Measurements from ENCODE around the gene SIRT4.
"Not testable (repeated sequence)": the region's sequence is repeated elsewhere in the genome, so short reads cannot be mapped to it uniquely, and the experiment has no call there.

Gene SIRT4, protein sequence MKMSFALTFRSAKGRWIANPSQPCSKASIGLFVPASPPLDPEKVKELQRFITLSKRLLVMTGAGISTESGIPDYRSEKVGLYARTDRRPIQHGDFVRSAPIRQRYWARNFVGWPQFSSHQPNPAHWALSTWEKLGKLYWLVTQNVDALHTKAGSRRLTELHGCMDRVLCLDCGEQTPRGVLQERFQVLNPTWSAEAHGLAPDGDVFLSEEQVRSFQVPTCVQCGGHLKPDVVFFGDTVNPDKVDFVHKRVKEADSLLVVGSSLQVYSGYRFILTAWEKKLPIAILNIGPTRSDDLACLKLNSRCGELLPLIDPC

GRCh38 chr12:120301962-120302815, at the start of gene SIRT4:
SIRT4 (plus strand) TSS chr12:120302321; CDS start chr12:120303562, 1,241 bp downstream.
- peak; percentile 90 for DNase-seq

GRCh38 chr12:120253313-120253712, 48.8 kb upstream of the SIRT4 start:
- DNase-seq = not testable (repeated sequence)

GRCh38 chr12:120254809-120255208, 47.3 kb upstream of the SIRT4 start:
- DNase-seq = no peak

GRCh38 chr12:120257041-120257821, 44.9 kb upstream of the SIRT4 start:
- no peak for DNase-seq

DNA sequence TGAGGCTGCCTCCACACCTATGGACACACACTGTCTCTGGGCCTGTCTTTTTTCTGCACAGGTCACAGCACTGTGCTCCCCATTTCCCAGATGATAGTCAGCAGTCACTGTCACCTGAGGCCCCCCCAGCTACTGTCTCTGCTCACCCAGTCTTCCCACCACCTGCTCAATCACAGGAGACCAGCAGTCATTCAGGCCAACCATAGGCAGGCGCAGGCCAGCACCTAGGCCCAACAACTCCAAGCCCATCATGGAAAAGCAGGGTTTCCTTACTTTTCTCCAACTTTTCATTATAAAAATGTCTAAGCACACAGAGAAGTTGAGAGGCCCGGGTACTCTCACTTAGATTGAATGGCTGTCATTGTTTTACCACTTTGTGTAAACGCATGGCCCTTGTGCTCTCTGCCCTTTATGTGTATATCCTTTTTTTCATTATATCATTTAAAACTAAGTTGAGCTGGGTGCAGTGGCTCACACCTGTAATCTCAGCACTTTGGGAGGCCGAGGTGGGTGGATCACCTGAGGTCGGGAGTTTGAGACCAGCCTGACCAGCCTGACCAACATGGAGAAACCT, 43.7 kb upstream of the SIRT4 start:
- no peak for DNase-seq

GRCh38 chr12:120259418-120260202, 42.5 kb upstream of the SIRT4 start:
- DNase-seq = no peak

- DNase-seq = no peak
Measured at GRCh38 chr12:120260607-120261006, 41.5 kb upstream of the SIRT4 start.

DNA sequence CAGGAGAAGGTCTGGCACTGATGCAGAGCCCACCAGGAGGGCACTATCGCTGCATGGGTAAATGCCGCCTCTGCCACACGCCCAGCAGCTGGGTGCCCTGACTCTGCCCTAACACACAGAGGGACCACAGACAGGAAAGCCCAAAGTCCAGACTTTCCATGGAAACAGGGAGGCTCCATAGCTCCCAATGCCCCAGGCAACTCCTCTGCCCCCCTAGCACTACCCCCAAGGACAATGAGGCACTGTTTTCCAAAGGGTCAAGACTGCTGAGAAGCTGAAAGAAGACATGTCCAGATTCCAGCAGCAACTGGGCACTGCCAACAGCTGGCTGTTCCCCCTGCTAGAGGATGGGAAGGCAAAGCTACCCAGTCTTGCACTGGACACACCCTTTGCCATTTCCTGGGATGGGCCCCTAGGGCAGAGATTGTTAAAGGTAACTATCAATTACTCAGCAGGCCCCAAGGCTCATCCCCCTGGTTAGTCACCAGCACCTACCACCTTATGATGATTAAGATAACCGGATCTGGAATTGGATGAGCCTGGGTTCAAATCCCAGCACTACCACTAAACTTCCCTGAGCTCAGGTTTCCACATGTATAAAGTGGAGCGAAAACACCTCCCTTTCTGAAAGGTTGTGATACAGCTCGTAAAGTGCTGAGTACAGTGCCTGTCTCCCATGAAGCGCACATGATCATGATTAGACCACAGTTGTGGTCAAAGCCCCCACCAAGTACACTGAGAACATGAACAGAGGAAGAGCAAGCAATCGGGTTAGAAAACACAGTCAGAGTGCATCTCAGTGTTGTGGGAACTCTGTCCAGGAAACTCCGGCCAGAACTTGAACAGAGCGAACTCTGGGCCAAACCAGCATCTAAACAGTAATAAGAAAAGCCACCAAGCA, 39.9 kb upstream of the SIRT4 start:
- no peak for DNase-seq

GRCh38 chr12:120262852-120263747, 39.0 kb upstream of the SIRT4 start:
- no peak for DNase-seq

DNA sequence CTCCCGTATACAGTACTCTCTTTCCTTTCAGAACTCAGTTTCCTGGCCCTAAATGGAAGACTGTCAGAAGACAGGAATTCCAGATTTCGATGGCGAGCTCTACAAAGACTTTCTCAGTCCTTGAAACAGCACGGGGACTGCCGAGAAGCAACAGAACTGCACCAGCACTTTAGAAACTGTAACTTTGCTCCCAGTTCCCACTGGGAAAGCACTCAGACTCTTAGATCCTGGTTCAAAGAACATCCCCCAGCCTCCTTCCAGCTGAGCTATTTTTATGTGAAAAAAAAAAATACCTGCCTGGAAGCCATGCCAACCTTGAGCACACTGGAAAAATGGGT, 38.4 kb upstream of the SIRT4 start:
- no peak for DNase-seq

DNA sequence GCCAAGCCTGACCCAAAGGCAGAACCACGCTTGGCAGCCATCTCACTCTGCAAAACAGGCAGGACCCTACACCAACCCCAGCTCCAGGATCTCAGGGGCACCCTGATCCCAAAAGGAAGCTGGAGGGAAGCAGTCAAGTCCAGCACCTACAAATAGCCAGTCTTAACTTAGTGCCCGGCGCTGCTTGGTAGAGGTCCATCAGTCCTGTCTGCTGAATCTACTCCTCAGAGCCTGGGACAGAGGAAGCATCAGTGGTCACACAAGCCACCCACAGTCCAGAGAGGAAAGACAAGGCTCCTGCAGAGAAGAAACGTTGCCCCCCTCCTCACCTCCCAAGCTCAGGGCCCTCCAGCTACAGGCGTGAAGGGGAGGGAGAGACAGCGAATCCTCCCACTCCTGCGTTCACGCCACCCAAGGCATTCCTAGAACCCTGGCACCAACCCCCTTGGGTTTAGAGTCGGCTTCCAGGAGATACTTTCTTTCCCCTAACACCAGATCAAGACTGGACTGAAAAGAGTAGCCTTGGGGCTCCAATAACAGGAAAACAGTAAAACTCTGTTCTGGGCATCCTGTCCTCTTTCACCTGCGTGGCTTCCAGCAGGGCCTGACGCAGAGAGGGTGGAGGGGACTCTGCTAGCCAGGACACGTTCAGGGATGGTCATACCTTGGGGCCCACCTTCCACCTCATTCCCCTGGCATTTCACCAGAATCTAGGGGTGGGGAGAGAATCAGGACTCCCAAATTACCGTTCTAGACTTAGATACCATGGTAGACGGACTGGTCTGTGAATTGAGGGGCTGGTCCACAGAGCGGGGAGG, 37.8 kb upstream of the SIRT4 start:
- no peak for DNase-seq

- no peak for DNase-seq
Measured at GRCh38 chr12:120264904-120265472, 37.1 kb upstream of the SIRT4 start.

GRCh38 chr12:120265473-120266179, 36.5 kb upstream of the SIRT4 start, which contains the start of gene PXN:
PXN (minus strand) TSS chr12:120265730; CDS start chr12:120265629, 101 bp downstream.
- peak; percentile 83 for DNase-seq

DNA sequence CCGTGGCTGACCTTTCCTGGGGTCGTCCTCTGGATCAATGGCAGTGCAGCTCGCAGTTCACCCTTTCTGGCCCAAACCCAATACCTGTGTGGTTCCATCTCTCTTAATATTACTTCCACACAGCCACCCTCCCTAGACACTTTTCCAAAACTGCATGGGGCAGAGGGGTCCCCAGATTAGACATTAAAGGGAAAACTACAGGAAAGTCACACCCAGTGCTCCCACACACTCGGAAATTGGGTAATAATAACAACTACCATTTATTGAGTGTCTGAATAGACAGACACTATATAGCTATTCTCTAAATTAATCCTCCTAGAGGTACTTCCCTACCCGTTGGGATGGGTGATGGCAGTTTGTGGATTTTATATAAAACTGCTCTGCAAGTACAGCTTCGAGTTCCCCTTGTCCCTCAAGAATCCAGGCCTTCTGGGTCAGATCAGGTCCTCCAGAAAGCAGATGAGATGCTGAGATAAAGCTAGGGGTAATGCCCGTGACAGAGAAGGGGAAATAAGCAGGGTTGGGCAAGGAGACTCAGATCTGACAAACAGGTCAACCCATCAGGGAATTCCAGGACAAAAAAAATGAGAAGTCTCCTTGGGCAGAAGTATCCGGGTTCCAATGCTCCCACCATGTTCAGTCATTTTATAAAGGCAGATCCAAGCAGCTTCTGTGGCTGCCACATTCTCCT, 35.8 kb upstream of the SIRT4 start:
- DNase-seq = no peak

DNA sequence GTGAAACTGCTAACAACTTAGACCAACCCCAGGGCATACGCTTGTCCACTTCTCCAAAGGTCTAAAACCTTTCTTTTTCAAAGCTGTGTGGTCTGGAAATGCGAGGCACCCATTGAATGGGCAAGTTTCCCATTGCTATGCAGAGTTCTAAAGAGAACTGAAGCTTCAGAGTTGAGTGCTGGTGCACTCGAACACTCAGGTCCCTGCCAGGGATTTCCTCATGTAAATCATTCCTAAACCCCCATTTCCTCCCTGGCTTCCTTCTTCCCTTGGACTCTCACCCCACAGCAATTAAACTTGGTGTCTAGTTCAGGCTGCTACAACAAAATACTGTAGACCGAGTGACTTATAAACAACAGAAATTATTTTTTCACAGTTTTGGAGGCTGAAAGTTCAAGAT, 34.4 kb upstream of the SIRT4 start:
- no peak for DNase-seq

DNA sequence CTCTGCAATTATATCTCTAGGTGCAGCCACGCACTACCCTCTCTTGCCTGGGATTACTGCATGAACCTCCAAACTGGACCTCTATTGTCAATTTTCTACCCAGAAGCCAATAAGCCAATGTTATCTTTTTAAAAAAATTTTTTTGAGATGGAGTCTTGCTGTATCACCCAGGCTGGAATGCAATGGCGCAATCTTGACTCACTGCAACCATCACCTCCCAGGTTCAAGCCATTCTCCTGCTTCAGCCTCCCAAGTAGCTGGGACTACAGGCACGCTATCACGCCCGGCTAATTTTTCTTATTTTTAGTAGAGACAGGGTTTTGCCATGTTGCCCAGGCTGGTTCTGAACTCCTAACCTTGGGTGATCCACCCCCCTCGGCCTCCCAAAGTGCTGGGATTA, 25.4 kb upstream of the SIRT4 start:
- no peak for DNase-seq

Measured in NCI-H2227 treated with DMSO at 0.1 percent for 48 hours (cell line).